BLaER1 treated with 17β-estradiol and CSF1 and Interleukin-3, amounts not matched to agents 10 nM and 100 nM (cell line): Measurements from ENCODE around the gene CXorf65.

Source experiments
- H3K27ac ChIP-seq, 11 experiments: shearing (Covaris generic); formaldehyde crosslinking; 2 replicates each; pipeline ENCODE4 v1.8.1; 2022
- H3K27me3 ChIP-seq, 11 experiments: shearing (Covaris generic); formaldehyde crosslinking; 2 replicates each; pipeline ENCODE4 v1.8.1; 2022
- H3K36me3 ChIP-seq, 11 experiments: shearing (Covaris generic); formaldehyde crosslinking; 2 replicates each; pipeline ENCODE4 v1.8.1; 2022
- H3K4me1 ChIP-seq, 10 experiments: shearing (Covaris generic); formaldehyde crosslinking; 2 replicates each; pipeline ENCODE4 v1.8.1; 2022
- H3K4me2 ChIP-seq, 11 experiments: shearing (Covaris generic); formaldehyde crosslinking; 2 replicates each; pipeline ENCODE4 v1.8.1; 2022
- H3K4me3 ChIP-seq, 10 experiments: shearing (Covaris generic); formaldehyde crosslinking; 2 replicates each; pipeline ENCODE4 v1.8.1; 2022
- H3K9ac ChIP-seq, 11 experiments: shearing (Covaris generic); formaldehyde crosslinking; 2 replicates each; pipeline ENCODE4 v1.8.1; 2022
- H3K9me3 ChIP-seq, 11 experiments: shearing (Covaris generic); formaldehyde crosslinking; replicated peaks in 1 of 11; 2 replicates each; pipeline ENCODE4 v1.8.1; 2022
- H4K20me1 ChIP-seq, 11 experiments: shearing (Covaris generic); formaldehyde crosslinking; 2 replicates each; pipeline ENCODE4 v1.8.1; 2022
- Cebpa-rat ChIP-seq, 11 experiments: shearing (Covaris generic); IDR thresholded peaks; 2 replicates each; pipeline ENCODE4 v1.8.1; 2022

CXorf65 gene

GRCh38 chrX:71111921-71112431 lies 5.4 kb upstream of the CXorf65 start:
- Histone ChIP-seq H3K27me3 (peaks cover 73 to 96% (median 88%) of the 10 kb centered on the region in 11 experiments), H3K4me3 (peak overlapping the region; percentile 4 to 68 (median 56); a peak in 19 of 20 replicates), H3K27ac (peak overlapping the region; percentile 69 to 88 (median 84)), H3K4me2 (peak overlapping the region; percentile 49 to 84 (median 77)), H3K36me3 (no peaks in the 10 kb centered on the region), H3K9me3 (no peaks in the 10 kb centered on the region), H3K9ac (peak overlapping the region; percentile 61 to 77 (median 70); a peak in 21 of 22 replicates), H4K20me1 (peaks cover 0 to 4% (median 0%) of the 10 kb centered on the region in 11 experiments; a peak in 1 of 22 replicates), H3K4me1 (peaks cover 58 to 66% (median 62%) of the 10 kb centered on the region in 10 experiments)
- no peak for TF ChIP-seq Cebpa-rat (IDR thresholded peaks at IDR 0.05)

DNA sequence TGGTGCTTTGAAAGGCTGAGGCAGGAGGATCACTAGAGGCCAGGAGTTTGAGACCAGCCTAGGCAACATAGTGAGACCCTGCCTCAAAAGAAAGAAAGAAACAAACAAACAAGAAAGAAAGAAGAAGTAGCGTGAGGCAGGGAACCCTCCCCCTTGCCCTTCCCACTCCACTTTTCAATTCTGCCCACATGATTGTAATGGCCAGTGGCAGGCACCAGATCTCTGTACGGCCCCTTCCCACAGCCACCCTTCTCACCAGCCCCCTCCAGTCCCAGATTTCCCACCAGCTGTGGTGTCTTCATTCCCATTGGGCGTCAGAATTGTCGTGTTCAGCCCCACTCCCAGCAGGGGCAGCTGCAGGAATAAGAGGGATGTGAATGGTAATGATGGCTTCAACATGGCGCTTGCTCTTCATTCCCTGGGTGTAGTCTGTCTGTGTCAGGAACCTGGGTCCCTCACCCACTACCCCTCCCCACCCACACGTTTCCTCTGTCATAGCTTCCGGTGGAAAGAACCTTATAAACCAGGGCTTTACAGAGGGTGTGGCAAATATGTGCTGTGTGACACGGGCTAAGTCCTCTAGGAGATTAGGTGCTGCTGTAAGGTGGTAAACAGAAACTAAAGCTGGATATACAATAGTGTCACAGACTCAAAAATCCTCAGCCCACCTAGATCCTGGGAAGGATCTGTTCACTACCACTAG lies 4.8 kb upstream of the CXorf65 start, which contains the start of gene IL2RG:
IL2RG (minus strand) TSS at position 437 of the 703 bp plus-strand sequence; CDS start at position 399, 38 bp downstream.
- peak within 1 kb of the TSS; percentile 61 to 77 (median 70); a peak in 21 of 22 replicates for H3K9ac ChIP-seq
- TF ChIP-seq Cebpa-rat (IDR thresholded peaks at IDR 0.05), result no peak
- peak within 1 kb of the TSS; percentile 69 to 88 (median 84) for H3K27ac ChIP-seq
- peak within 1 kb of the TSS; percentile 49 to 84 (median 77) for H3K4me2 ChIP-seq
- peak within 1 kb of the TSS; percentile 4 to 68 (median 56) for H3K4me3 ChIP-seq
- H3K4me1 ChIP-seq, result peaks cover 63 to 72% (median 69%) of the 10 kb centered on the region in 10 experiments
- H4K20me1 ChIP-seq, result peaks cover 0 to 4% (median 0%) of the 10 kb centered on the region in 11 experiments; a peak in 1 of 22 replicates
- peaks cover 76 to 100% (median 94%) of the 10 kb centered on the region in 11 experiments for H3K27me3 ChIP-seq
- no peaks in the 10 kb centered on the region for H3K36me3 ChIP-seq
- no peaks in the 10 kb centered on the region for H3K9me3 ChIP-seq

- peaks cover 80 to 100% (median 96%) of the 10 kb centered on the region in 11 experiments for H3K27me3 ChIP-seq
- no peak for TF ChIP-seq Cebpa-rat (IDR thresholded peaks at IDR 0.05)
- peaks cover 0 to 4% (median 0%) of the 10 kb centered on the region in 11 experiments; a peak in 1 of 22 replicates for H4K20me1 ChIP-seq
- no peaks in the 10 kb centered on the region for H3K9me3 ChIP-seq
- H3K4me3 ChIP-seq, result peak overlapping the region in 9 of 10 experiments; percentile 39 to 59 (median 51); a peak in 17 of 20 replicates
- peak overlapping the region in 9 of 11 experiments; percentile 62 to 88 (median 85); a peak in 18 of 22 replicates for H3K27ac ChIP-seq
- peaks cover 84 to 95% (median 89%) of the 10 kb centered on the region in 10 experiments for H3K4me1 ChIP-seq
- no peaks in the 10 kb centered on the region for H3K36me3 ChIP-seq
- peak overlapping the region; percentile 49 to 84 (median 77) for H3K4me2 ChIP-seq
- peak overlapping the region in 9 of 11 experiments; percentile 40 to 76 (median 63); a peak in 15 of 22 replicates for H3K9ac ChIP-seq
Observed at GRCh38 chrX:71109051-71109450, 2.5 kb upstream of the CXorf65 start.

- Histone ChIP-seq H3K27ac (peak overlapping the region in 10 of 11 experiments; percentile 35 to 88 (median 84); a peak in 19 of 22 replicates), H3K36me3 (no peaks in the 10 kb centered on the region), H4K20me1 (peaks cover 0 to 4% (median 0%) of the 10 kb centered on the region in 11 experiments; a peak in 1 of 22 replicates), H3K27me3 (peaks cover 74 to 100% (median 96%) of the 10 kb centered on the region in 11 experiments), H3K4me1 (peaks cover 86 to 100% (median 94%) of the 10 kb centered on the region in 10 experiments), H3K9me3 (no peaks in the 10 kb centered on the region), H3K4me2 (peak overlapping the region; percentile 49 to 84 (median 77)), H3K9ac (peak overlapping the region; percentile 21 to 76 (median 62); a peak in 18 of 22 replicates), H3K4me3 (peak overlapping the region in 9 of 10 experiments; percentile 39 to 59 (median 51); a peak in 18 of 20 replicates)
- TF ChIP-seq Cebpa-rat (IDR thresholded peaks at IDR 0.05), result no peak
Observed at GRCh38 chrX:71107762-71108360, 1.3 kb upstream of the CXorf65 start.

GRCh38 chrX:71107245-71107644 lies 705 bp upstream of the CXorf65 start:
- H3K4me2 ChIP-seq, result peak overlapping the region; percentile 49 to 89 (median 79)
- H3K9ac ChIP-seq, result peak overlapping the region in 7 of 11 experiments; percentile 61 to 76 (median 68); a peak in 11 of 22 replicates
- peaks cover 0 to 4% (median 0%) of the 10 kb centered on the region in 11 experiments; a peak in 1 of 22 replicates for H4K20me1 ChIP-seq
- no peaks in the 10 kb centered on the region for H3K36me3 ChIP-seq
- peaks cover 86 to 100% (median 94%) of the 10 kb centered on the region in 10 experiments for H3K4me1 ChIP-seq
- H3K9me3 ChIP-seq, result no peaks in the 10 kb centered on the region
- H3K27ac ChIP-seq, result peak overlapping the region in 9 of 11 experiments; percentile 62 to 88 (median 85); a peak in 17 of 22 replicates
- H3K27me3 ChIP-seq, result peaks cover 74 to 100% (median 96%) of the 10 kb centered on the region in 11 experiments
- peak overlapping the region in 2 of 10 experiments; percentile 51 to 59; a peak in 1 of 20 replicates for H3K4me3 ChIP-seq
- TF ChIP-seq Cebpa-rat (IDR thresholded peaks at IDR 0.05), result no peak

GRCh38 chrX:71105628-71106027 lies 912 bp downstream of the CXorf65 start:
- H3K9ac ChIP-seq, result no peak overlapping the region
- H3K9me3 ChIP-seq, result no peaks in the 10 kb centered on the region
- H3K36me3 ChIP-seq, result no peaks in the 10 kb centered on the region
- TF ChIP-seq Cebpa-rat (IDR thresholded peaks at IDR 0.05), result no peak
- peaks cover 87 to 100% (median 94%) of the 10 kb centered on the region in 10 experiments for H3K4me1 ChIP-seq
- H3K4me3 ChIP-seq, result no peak overlapping the region
- H3K4me2 ChIP-seq, result peak overlapping the region in 10 of 11 experiments; percentile 37 to 89 (median 80); a peak in 16 of 22 replicates
- H4K20me1 ChIP-seq, result peaks cover 0 to 4% (median 0%) of the 10 kb centered on the region in 11 experiments; a peak in 1 of 22 replicates
- peaks cover 74 to 100% (median 96%) of the 10 kb centered on the region in 11 experiments for H3K27me3 ChIP-seq
- peak overlapping the region in 6 of 11 experiments; percentile 56 to 88 (median 85); a peak in 12 of 22 replicates for H3K27ac ChIP-seq

DNA sequence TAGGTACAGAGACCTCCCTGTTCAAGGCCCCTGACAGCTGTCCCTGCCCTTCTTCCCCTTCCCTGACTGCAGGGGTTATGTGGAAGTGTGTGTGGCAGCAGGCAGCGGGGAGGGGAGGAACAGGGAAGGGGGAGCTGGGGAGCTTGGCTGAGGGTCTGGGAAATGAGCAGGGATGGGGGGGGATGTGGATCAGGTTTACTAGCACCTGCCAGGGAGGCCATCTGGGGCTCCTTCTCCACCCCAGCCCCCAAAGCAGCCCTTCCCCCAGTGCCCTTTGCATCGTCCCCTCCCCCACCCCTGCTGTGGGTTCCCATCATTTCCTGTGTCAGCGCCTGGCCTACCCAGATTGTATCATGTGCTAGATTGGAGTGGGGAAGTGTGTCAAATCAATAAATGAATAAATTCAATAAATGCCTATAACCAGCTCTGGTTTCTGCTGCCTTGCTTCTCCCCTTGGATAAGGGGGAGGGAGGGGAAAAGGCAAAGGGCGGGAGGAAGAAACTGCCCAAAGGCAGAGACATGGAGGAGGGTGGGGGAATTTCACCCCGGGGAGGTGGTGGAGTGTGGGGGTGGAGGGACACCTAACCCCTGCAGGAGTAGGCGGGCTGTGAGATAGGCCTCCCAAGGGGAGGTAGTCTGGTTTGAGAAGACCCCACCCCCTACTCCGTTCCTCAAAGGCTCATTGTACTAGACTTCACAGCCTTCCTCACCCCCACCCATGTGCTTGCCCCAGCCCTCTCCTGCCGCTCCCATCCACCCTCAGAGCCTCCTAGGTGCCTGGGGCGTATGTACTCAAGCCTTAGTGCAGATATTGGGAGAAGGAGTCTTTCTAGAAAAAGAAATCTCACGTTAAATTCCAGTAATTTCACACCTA lies 3.2 kb downstream of the CXorf65 start:
- no peaks in the 10 kb centered on the region for H3K36me3 ChIP-seq
- peak overlapping the region; percentile 52 to 79 (median 72); a peak in 19 of 22 replicates for H3K9ac ChIP-seq
- H3K27me3 ChIP-seq, result peaks cover 71 to 100% (median 95%) of the 10 kb centered on the region in 11 experiments
- H3K9me3 ChIP-seq, result no peaks in the 10 kb centered on the region
- H3K27ac ChIP-seq, result peak overlapping the region; percentile 70 to 88 (median 85); a peak in 21 of 22 replicates
- TF ChIP-seq Cebpa-rat (IDR thresholded peaks at IDR 0.05), result no peak
- peaks cover 68 to 90% (median 82%) of the 10 kb centered on the region in 10 experiments for H3K4me1 ChIP-seq
- H4K20me1 ChIP-seq, result peaks cover 0 to 11% (median 0%) of the 10 kb centered on the region in 11 experiments; a peak in 3 of 22 replicates
- H3K4me2 ChIP-seq, result peak overlapping the region; percentile 43 to 89 (median 81)
- H3K4me3 ChIP-seq, result peak overlapping the region in 8 of 10 experiments; percentile 25 to 57 (median 49); a peak in 15 of 20 replicates
